Stimulated activated CD4-positive, alpha-beta T cell treated with anti-CD3 and anti-CD28 coated beads, TNF-alpha, amount 100 ng/mL, for 24 hours (primary cell): ENCODE data around the gene TARDBP.
"Not testable (repeated sequence)": the region's sequence is repeated elsewhere in the genome, so short reads cannot be mapped to it uniquely, and the experiment has no call there.

Source experiments
- DNase-seq, 3 experiments: peaks; one replicate each; pipeline ENCODE4 v3.0.0-alpha.2; 2020; ENCODE audit warnings: low read depth in 3 of 3

TARDBP gene

GRCh38 chr1:11012260-11013159 is at the start of gene TARDBP:
Gene TARDBP (plus strand): TSS chr1:11012654. CDS start chr1:11013728, 1,074 bp downstream.
- peak; percentile 82 to 90 (median 83) for DNase-seq

- no peak for DNase-seq
Observed at GRCh38 chr1:10965546-10966226, 46.8 kb upstream of the TARDBP start.

- no peak for DNase-seq
Observed at GRCh38 chr1:10967090-10967489, 45.4 kb upstream of the TARDBP start.

GRCh38 chr1:10968411-10968826 is 44.0 kb upstream of the TARDBP start:
- no peak for DNase-seq

GRCh38 chr1:10969267-10969970 is 43.0 kb upstream of the TARDBP start:
- no peak for DNase-seq

- DNase-seq: no peak
Observed at GRCh38 chr1:10969971-10970332, 42.5 kb upstream of the TARDBP start.

GRCh38 chr1:10973552-10973951 is 38.9 kb upstream of the TARDBP start:
- no peak for DNase-seq

- no peak for DNase-seq
Observed at GRCh38 chr1:10973956-10974881, 38.2 kb upstream of the TARDBP start.

- DNase-seq: no peak
Observed at GRCh38 chr1:10975567-10976326, 36.7 kb upstream of the TARDBP start.

GRCh38 chr1:10978719-10979118 is 33.7 kb upstream of the TARDBP start:
- DNase-seq: no peak

- DNase-seq: no peak
Observed at GRCh38 chr1:10979483-10979920, 33.0 kb upstream of the TARDBP start.

GRCh38 chr1:10980094-10980577 is 32.3 kb upstream of the TARDBP start:
- no peak for DNase-seq

GRCh38 chr1:10980841-10981727 is 31.4 kb upstream of the TARDBP start:
- no peak for DNase-seq

- DNase-seq: no peak
Observed at GRCh38 chr1:10986525-10986890, 25.9 kb upstream of the TARDBP start.

GRCh38 chr1:10987840-10988417 is 24.5 kb upstream of the TARDBP start:
- no peak for DNase-seq

- no peak for DNase-seq
Observed at GRCh38 chr1:10989095-10989494, 23.4 kb upstream of the TARDBP start.

- not testable (repeated sequence) for DNase-seq
Observed at GRCh38 chr1:10989920-10990516, 22.4 kb upstream of the TARDBP start.

- no peak for DNase-seq
Observed at GRCh38 chr1:10990828-10991227, 21.6 kb upstream of the TARDBP start.

- not testable (repeated sequence) for DNase-seq
Observed at GRCh38 chr1:10992004-10992403, 20.4 kb upstream of the TARDBP start.
